COR-L47 (cell line): ENCODE results near the gene AHCTF1.
"Not testable (repeated sequence)": the region's sequence is repeated elsewhere in the genome, so short reads cannot be mapped to it uniquely, and the experiment has no call there.

Source experiments
- DNase-seq: peaks from one replicate; lab custom pipeline; 2025; lab: John Stamatoyannopoulos, UW

Gene AHCTF1

DNA sequence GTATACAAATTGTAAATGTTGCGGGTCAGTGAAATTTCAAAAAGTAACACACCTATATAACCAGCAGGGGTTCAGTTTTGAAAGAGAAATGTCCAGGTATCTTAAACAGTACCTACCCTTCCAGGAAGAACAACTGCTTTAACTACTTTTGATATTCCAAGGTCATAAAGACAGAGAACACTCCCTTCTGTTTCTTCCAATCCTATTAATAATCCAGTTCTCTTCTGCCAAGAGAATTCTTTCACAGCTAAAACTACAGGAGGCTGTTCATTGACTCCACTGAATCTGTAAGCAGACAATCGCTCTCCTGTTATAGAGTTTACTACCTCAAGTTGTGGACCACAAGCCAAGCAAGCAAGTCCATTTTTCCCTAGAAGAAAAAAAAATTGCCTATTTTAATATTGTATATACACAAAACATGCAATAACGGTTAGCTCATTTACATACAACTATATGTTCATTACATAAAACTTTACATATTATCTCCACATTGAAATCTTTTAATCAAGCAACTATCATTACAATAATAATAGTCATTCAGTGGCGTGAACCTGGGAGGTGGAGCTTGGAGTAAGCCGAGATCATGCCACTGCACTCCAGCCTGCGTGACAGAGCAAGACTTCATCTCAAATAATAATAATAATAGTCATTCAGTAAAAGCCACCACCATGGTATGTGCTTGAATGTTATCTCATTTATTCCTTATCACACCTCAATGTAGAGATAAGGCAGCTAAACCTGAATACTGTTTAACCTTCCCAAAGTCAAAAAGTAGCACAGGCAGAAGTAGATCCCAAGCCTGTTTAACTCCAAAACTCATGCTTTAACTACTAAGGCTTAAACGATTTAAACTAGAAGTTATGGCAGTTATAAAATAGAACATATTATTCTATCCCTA, 15.5 kb downstream of the AHCTF1 start:
- not testable (repeated sequence) for DNase-seq

DNA sequence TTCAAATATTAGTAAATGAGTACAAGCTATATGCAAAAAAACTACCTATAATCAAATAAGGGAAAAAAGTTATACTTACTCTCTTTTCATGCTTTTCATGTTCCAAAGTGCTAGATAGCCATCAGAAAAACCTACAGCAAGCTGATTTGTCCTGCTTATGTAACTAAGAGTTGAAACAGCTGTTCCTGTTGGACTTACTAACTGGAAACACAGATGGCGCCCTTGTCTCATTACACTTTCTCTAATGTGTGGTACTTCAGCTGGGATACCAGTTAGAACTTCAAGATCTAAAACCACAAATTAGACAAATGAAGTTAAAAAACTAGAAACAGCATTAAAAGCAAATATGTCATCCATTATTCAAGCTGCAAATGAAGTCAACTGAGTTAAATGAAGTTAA, 24.3 kb downstream of the AHCTF1 start:
- DNase-seq = peak; percentile 45

DNA sequence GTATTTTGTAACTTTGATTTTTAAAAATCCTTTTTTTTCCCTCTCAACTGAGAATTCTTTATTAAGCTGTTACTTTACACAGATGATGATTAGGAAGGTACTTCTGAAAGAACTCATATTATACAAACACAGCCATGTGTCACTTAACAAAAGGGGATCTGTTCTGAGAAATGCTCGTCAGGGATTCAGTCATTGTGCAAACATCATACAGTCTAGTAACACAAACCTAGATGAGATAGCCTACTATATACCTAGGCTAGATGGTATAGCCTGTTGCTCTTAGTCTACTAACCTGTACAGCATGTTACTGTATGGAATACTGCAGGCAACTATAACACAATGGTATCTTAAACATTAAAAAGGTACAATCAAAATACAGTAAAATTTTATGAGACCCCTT, 24.9 kb downstream of the AHCTF1 start:
- DNase-seq = no peak

- no peak for DNase-seq
These were observed 29.9 kb downstream of the AHCTF1 start for GRCh38 chr1:246901874-246902273.

- no peak for DNase-seq
These were observed 34.4 kb downstream of the AHCTF1 start for GRCh38 chr1:246897302-246897701.

- DNase-seq = no peak
These were observed 38.4 kb downstream of the AHCTF1 start for GRCh38 chr1:246893191-246893939.

DNA sequence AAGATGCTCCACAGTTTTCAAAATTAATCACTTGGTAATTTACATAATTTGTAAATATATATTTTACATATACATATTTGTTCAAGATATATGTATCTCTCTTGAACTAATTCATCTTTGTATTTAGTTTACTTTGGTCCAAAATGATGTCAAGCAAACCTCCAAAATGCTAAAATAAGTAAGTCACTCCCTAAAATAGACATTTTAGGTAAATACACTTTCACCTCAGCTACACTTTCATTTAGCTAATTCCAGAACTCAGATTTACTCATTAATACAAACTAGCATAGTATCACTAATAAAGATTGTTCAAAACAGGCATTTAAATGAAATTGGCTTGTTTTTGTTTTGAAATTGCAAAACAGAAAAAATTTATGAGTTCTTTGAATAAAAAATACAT, 40.6 kb downstream of the AHCTF1 start:
- no peak for DNase-seq

DNA sequence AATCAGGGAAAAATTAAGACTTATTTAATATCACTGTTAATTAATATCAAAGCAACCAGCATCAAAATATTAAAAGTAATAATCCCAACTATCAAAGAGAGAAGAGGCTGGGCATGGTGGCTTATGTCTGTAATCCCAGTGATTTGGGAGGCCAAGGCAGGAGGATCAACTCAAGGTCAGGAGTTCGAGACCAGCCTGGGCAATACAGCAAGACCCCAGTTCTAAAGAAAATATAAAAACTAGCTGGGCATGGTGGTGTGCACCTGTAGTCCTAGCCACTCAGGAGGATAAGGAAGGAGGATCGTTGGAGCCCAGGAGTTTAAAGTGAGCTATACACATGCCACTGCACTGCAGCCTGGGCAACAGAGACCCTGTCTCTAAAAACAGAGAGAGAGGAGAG, 43.2 kb downstream of the AHCTF1 start:
- DNase-seq = no peak

GRCh38 chr1:246885389-246885788, 46.4 kb downstream of the AHCTF1 start:
- DNase-seq = not testable (repeated sequence)

DNA sequence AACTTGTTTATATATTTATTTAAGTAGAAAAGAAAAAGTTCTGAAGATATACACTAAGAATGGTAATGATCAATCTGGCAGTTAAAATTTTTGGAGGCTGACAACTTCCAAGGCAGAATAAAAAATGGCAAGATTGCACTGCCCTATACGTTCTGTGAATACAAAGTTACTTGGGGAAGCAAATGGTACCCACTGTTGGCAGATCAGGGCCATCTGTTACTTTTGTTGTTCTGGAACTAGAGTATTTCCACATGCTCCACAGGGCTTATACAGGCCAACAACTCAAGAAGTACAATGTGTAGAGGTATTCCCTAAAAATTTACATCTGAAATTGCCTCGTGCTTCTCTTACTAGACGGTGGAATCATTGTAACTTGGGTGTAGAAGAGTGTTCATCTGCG, 53.2 kb downstream of the AHCTF1 start:
- no peak for DNase-seq

GRCh38 chr1:246876431-246876830, 55.3 kb downstream of the AHCTF1 start:
- DNase-seq = no peak

DNA sequence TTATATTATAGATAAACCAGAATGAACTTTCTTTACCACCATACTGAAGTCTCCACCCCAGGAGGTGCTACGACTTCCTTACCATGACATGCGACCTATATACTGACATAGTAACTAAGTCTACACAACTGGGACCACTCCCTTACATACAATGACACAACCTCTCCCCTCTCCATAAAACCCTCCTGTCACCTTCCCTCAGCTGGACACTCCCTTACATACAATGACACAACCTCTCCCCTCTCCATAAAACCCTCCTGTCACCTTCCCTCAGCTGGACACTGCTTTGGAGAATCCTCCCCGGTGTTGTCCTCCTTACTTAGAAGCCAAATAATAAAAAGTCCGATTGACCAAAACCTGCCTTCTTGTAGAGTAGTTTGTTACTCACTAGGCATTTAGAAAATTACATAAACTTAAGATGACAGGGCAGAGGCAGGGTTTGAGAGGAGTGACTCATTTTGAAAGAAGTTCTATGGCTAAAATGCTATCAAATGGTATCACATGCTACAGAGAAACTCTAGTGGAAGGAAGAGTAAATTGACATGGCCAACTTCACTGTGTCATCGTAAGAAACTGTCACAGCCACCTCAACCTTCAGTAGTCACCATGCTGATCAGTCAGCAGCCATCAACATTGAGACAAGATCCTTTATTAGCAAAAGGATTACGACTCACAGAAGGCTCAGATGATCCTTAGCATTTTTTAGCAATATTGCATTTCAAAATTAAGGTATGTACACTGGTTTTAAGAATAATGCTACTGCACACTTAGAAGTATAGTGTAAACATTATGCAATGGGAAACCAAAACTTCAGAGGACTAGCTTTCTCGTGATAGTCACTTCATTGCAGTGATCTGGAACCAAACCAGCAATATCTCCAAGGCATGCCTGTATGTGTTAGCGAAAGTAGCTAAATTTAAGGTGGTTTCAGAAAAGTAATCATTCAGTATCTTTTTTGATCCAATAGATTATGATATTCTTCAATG, 56.4 kb downstream of the AHCTF1 start:
- no peak for DNase-seq

- no peak for DNase-seq
These were observed 65.8 kb downstream of the AHCTF1 start for GRCh38 chr1:246865921-246866320.

DNA sequence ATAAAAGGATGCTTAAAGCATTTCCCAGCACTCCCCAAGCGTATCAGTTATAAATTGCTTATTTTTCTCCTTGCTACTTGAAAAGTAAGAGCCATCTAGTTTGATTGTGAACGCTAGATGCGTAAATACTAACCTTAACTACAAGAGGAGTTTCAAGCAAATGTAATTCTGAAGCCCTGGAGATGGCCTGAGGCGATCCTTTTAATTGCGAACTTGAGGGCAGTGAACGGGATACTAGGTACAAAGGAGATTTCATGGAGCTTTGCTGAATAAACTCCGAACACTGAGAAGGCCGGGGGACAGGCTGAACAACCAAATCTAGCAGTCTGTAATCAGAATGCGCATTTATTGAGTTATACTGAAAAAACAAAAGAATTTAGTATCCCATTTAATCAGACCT, 68.0 kb downstream of the AHCTF1 start:
- not testable (repeated sequence) for DNase-seq

- DNase-seq = no peak
These were observed 71.3 kb downstream of the AHCTF1 start for GRCh38 chr1:246860401-246860800.

- DNase-seq = no peak
These were observed 75.4 kb downstream of the AHCTF1 start for GRCh38 chr1:246856371-246856770.

GRCh38 chr1:246850640-246851039, 81.1 kb downstream of the AHCTF1 start:
- DNase-seq = not testable (repeated sequence)

DNA sequence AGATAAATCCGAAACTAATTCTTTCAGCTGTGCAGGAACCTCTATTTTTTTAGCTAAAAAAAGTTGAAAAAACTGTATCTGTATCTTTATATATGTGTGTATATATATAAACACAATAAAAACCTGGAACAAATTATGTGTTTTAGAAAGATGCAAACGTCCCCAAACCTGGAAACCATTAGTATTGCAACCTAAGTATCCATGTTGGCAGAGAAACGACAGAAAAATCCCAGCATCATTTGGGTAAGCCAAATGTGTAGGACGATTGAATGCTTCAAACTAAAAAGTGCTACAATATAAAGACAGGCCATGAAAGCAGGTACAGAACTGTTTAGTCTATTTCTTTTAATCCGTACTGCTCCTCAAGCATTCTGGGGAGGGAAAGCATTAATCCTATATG, 87.9 kb downstream of the AHCTF1 start:
- DNase-seq = no peak

DNA sequence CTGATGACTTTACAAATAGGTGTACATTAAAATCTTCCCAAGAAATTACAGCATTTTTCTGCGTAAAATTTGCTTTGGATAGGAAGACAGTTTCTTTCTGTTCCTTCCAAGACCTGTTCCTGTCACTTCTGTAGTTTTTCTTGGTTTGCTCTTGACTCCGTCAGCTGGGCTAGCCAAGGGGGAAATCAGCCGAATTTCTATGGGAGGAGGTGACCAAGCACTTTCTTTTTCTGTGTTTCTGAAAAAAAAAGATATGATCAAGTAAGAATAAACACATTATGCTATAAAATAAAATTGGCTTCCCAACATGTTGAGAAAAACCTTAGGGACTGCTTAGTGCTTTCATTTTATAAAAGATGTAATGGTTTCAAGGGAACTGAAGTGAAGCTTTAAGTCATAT, 91.0 kb downstream of the AHCTF1 start:
- not testable (repeated sequence) for DNase-seq

GRCh38 chr1:246838118-246838456, 93.7 kb downstream of the AHCTF1 start:
- DNase-seq = no peak

DNA sequence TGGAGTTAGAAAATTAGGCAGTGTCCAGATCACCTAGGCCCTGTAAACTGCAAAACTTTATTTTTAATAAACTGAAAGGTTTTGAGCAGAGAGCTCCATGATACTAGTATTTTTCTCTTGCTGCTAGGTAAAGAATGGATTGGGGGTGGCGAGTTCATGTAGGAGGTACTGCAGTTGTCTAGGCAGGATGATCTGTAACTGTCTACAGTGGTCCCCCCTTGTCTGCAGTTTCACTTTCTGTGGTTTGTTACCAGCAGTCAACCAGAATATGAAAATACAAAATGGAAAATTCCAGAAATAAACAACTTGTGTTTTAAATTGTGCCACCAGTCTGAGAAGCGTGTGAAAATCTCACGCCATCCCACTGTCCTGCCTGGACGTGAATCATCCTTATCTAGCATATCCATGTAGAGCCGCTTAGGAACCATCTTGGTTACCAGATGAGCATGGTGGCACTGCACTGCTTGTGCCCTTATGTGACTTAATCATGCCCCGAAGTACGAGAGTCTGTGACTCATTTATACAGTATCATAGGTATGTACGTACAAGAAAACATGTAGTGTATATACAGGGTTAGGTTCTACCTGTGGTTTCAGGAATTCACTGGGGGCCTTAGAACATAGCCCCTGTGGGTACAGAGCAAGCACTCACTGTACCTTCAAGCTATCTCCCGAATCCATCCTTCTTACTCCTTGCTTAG, 94.2 kb downstream of the AHCTF1 start:
- no peak for DNase-seq
